Limb (tissue), 2 donors: Measurements from ENCODE around the gene DAAM2.

Experiments used
- DNase-seq, 2 donors: peaks; one replicate each; pipeline ENCODE4 v3.0.0-alpha.2; 2016; ENCODE audit errors: extremely low spot score in 2 of 2

The DAAM2 gene

DNA sequence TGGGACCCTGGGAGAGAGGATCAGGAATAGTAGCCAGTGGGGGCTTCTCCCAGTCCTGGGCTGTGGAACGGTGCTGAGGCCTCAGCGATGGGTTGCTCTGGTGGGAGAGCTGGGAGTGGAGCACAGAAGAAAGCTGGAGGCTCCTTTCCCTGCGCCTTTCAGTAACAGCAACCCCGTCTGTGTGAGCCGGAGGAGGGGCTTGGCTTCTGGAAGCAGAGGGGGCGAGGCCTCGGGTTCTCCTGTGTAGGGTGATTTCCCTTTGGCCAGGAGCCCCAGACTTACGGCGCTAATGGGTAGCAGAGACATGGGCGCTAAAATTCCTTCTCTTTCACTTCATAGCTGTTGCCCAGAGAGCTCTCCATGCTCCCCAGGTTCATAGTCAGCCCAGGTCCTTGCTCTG, 55.0 kb downstream of the DAAM2 start:
- peak in 1 of 2 donors; percentile 67 for DNase-seq

DNA sequence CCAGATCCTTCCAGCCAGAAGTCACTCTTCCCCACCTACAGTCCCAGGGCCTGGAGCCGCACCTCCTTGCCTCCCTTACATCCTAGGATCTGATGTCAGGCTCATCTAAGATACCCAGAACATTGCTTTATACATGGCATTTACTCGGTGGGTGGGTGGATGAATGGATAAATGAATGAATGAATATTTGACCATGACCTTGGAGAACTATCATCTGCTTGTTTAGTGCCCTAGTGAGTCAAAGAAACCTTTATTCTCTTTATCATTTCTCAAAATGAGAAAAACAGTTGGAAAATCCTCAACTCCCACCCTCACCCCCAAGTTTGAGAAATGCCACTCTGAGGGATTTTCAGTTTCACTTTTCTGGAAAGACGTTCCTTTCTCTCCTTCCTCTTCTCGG, 56.0 kb downstream of the DAAM2 start:
- no peak for DNase-seq

DNA sequence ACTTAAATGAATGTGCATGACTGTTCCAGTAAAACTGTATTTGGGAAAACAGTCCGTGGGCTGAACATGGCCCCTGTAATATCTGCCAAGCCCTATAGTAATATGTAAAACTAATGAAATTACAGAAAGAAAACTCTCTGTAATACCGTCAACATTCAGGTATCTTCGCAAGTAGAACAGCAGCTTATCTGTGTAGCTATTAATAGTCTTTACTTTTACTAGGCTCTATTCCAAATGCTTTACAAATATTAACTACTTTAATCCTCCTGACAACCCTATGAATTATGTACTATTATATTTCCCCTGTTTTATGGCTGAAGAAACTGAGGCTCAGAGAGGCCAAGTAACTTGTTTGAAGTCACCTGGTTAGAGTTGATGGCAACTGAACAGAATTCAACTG, 57.1 kb downstream of the DAAM2 start:
- DNase-seq = no peak

DNA sequence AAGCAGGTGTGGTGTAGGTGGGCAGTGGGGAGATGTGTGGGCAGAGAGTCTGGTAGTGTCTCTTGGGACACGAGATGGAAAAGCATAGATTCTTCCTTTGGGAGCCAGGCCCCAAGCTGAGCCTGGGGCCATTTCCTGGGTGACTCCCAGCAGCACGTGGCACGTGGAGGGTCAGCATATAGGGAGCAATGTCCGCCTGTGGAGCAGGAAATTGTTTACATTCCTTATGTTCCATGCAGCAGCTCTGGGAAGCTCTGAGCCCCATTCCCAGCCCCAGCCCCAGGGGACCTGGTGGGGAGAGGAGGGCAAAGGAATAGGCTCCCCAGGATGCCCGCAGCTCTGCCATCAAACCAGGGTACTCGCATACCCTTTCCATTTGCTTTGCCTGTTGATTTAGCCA, 57.6 kb downstream of the DAAM2 start:
- no peak for DNase-seq

DNA sequence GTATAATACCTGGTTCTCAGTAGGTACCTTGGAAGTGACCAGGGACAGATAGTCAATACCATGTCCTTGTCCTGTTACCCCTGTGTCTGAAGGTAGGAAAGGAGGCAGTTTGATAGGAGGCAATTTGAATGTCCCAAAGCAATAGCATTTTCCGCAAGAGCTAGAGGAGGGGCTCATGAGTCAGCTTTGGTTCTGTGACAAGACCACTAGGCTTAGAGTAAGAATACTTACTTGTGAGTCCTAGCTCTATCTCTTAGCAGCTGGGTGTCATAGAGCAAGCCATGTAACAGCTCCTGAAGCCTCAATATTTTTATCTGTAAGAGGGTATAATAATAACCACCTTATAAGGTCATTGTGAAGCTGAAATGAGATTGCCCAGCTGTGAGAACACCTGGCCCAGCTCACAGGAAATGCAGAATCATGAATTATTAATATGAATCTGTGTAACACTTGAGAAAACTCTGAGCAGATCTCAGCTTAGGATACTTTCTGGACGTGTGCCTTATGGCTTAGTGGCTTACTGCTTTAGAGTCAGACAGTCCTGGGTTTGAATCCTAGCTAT, 58.6 kb downstream of the DAAM2 start:
- DNase-seq = no peak

DNA sequence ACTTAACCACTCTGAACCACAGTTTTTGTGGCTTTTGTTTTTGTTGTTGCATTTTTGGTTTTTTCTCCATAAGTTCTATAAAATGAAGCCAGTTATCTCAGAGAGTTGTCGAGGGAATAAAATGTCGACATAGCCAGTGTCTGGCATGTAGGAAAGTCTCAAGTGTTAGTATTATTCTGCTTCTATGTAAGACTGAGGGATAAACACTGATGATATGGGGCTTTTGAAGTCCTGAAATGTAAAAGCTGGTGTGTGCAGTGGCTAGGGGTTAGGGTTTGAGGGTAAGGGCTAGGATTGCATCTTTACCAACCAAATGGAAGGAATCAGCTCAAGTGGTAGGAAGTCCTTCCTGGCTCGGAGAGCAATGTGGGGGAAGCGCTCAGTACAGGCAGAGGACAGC, 59.2 kb downstream of the DAAM2 start:
- DNase-seq = no peak

DNA sequence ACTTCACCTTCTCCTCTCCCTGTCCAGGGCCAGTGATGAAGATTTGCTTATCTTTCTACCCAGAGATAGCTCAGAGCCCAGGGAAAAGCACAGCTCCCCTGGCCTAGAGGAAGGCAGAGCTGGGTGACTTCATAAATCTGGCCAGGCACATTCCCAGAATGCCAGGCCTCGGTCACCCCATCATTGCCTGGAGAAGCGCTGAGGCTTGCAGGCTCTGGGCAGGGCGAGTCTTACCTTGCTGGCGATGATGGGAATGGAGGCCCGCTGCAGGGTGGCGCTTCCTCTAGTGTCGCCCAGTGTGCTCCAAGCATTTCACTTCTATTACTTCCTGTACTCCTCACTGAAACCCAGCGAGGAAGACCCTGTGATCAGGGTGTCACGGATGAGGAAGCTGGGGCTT, 60.1 kb downstream of the DAAM2 start:
- DNase-seq = no peak

DNA sequence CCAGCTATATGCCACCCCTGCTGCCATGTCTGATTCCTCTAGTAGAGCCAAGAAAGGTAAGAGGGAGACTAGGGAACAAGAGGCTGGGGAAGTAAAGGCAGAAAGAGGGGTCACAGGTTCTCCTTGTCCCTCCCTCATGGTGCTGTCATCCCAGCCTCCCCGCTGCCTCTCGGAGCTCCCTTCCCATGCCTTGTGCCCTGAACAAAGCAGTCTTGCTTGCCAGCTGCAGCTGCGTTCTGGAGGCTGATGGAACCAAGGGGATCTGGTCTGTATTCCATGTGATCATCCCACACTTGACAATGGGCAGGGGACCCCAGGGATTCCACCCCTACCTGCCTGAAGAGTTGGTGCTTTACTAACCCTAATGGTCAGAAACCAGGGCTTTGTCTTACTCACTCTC, 61.4 kb downstream of the DAAM2 start:
- DNase-seq = no peak

DNA sequence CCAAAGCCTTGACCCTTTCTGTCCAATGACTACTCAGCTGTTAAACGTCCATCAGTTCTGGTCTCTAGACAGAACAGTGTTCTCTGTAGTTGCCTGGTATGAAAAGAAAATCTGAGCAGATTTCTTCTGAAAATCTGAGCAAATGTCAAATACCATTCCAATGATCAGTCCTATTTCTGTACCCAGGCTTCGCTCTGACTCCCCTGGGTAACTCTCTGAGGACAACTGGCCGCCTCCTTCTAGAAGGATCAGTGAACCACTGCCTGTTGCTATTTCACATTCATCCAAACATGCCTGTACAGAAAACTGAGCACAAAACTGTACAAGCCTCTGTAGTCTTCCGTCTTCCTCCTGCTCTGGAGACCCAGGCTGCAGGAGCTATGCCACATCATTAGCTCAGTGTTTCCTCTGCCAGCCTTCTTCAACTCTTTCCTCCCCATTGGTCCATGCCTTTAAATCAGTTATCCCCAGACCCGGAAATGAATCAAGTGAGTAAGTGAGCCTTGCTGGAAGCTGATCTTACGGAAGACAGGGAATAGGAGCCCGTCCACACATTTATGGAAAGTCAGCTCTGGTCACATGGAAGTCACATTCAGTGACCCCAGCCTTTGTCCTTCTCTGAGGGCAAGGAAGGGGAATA, 63.3 kb downstream of the DAAM2 start:
- no peak for DNase-seq

DNA sequence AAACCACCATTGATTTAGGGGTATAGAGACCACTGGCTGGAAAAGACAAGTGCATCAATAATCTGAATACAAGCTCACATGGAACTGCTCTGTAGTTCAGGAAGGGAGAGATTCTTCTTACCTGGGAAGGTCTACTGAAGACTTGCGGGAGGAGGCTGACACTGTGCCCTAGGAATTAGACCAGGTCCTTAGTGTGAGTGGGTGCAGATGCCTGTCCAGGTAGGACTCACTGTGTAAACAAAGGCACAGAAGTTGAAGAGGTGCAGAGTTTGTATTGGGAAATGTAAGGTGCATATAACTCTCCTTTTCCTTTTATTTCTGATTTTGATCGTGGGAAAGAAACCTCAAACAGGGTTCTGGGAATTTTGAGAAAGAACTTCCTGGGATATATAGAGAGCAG, 66.8 kb downstream of the DAAM2 start:
- no peak for DNase-seq

DNA sequence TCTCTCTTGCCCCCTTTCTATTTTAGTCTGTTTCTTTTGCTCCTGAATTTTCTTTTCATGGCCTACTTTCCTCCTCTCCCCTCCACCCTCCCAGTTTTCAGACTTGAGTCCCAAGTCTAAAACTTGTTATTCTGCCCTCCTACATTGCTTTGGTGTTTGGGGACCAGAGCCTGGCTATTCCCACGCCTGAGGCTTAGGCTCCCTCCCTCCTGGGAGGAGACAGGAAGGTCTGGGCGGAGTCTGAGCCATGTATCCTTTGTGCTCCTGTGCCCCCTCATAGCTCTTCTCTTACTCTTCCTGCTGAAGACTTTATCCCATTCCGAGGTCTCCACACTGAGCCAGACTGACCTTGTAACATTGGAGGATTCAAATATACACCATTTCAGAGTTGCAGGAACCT, 69.5 kb downstream of the DAAM2 start:
- no peak for DNase-seq

DNA sequence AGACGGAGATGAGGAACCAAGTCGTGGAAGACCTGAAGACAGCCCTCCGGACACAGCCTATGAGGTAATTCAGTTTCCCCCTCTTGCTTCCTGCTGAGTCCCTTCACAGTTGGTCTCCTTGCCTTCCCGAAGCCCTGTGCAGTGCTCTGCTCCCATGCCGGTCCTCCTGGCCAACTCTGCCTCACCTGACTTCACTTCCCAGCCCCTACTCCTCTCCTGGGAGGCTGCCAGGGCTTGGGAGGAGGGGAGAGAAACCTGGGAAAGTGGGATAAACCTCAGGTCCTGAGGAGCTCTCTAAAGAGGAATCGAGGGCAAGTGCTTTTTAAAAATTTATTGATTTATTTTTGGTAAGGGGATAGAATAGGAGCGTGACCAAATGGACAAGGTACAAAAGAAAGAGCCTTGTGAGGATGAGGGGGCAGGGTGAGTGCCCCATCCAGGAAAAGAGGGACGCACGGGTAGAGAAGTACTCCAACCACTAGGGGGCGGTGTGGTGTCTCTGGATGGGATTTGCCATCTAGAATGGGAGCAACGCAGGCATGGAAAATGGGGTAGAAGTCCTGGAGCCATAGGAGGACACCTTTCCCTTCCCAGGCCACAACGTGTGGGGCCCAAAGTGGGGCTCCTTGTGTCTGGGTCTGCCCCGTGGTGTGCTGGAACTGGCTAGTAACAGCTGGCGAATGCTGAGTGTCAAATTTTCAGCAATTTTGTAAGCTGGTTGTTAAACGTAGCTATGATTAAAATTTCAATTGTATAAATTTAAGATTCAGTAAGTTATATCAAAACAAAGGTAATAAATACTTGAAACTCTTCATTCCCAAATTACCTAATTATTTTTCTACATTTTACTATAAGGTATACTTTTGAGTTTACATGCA, 73.1 kb downstream of the DAAM2 start:
- peak in 1 of 2 donors; percentile 62 for DNase-seq

DNA sequence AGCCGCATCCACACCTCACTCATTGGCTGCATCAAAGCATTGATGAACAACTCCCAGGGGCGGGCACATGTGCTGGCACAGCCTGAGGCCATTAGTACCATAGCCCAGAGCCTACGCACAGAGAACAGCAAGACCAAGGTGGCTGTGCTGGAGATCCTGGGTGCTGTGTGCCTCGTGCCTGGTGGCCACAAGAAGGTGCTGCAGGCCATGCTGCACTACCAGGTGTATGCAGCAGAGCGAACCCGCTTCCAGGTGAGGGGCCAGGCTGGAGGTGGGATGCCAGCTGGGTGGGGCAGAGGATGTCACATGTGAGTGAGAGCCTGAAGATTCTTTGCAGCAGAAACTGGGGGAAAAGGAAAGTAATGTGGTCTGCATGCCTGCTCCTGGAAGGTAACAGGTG, 75.4 kb downstream of the DAAM2 start:
- DNase-seq = no peak

DNA sequence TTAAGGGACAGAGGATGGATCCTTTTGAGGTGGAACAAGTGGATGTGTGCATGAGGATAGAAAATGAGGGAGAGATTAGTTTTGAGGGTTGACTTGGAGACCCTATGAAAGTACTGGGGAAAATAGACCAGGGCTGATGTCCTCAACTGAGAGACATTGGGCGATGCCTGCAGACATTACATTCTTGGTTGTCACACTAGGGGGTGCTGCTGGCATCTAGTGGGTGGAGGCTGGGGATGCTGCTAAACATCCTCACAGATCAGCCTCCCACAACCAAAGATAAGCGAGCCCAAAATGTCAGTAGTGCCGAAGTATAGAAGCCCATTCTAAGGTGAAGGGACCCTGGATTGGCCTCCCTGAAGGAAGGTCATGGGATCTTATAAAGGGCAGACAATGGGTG, 78.8 kb downstream of the DAAM2 start:
- no peak for DNase-seq

DNA sequence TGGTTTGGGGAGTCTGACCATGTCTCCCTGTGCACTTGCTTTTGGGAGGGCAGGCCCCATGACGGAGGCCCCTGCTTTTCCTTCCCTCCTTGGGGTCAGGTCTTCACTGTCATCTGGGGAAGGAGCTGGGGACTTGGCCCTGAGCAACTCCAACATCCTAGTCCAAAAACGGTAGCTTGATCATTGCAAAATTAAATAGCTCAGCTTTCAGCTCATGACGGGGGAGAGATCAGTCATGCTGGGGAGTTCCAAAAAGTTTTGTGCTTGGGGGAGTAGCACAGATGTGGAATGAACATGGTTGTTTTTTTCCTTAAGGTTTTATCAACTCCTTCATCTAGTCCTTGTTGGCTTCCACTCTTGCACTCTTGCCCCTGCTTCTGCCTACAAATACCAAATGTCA, 81.3 kb downstream of the DAAM2 start:
- DNase-seq = no peak

DNA sequence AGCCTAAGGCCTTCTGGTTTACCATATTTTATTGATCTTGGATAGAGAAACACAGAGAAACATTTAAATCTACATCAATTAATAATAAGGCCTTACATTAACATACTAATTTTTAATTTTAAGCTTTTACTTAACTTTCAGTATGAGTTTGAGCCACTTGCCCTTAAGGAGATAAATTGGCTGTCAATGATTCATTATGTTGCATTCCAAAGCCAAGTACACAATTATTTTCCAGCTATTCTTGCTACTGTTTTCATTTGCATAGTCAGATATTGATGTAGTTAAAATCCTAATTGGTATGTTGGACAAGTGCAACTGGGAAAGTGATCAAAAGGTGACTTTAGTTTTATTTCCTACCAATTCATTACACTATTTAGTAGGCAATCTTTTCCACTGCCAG, 83.9 kb downstream of the DAAM2 start:
- DNase-seq = no peak

DNA sequence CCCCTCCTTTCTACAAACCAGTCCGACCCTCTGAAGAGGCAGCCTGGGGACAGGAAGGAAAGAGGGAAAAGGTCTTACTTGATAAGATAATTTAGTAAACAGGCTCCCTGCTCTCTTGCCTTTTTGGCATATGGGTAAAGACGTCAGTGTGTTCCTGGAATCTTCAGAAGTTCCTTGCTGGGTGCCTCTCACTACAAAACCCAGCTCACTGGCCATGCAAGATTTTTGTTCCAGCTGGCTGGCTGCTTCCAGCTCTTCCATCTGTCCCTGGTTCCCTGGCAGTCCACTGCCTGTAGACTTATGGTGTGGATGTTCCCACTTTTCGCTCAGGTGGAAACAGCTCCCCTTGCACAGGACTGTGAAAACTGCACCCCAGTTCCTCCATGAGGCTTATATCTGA, 84.7 kb downstream of the DAAM2 start:
- DNase-seq = no peak

DNA sequence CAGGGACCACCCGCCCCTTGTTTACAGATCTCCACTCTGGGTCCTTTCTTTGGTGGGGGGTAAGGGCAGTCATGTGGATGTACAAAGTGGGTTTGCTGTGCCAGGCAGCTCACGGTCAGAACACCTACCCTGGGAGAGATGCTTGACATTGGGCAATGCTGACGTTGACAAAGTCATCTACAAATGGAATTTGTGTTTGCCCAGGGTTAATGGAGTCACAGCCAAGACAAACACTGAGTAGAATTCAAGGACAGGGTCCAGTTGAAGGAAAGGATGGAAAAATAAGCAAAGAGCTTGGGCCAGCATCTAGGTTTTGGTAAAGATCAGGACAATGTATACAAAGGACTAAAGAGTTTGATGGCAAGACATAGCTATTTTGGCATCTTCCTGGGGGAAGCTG, 87.4 kb downstream of the DAAM2 start:
- DNase-seq = no peak

DNA sequence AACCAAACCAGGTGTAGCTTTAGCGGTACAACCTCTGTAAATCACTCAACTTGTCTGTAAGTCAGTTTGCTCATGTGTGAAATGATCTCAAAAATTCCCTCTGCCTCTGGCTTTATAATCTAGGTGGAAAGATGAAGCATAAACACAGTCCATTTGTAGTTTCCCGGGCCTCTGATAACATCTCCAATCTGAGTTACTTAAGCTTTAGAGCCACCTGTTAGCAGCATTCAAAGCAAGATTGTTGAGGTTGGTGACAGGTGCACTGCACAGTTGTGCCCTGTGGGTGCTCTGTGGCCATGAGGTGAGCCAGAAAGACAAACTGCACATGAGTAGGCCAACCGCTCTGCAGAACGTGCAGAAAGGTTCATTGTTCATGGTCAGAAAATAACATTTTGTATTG, 88.4 kb downstream of the DAAM2 start:
- DNase-seq = no peak

DNA sequence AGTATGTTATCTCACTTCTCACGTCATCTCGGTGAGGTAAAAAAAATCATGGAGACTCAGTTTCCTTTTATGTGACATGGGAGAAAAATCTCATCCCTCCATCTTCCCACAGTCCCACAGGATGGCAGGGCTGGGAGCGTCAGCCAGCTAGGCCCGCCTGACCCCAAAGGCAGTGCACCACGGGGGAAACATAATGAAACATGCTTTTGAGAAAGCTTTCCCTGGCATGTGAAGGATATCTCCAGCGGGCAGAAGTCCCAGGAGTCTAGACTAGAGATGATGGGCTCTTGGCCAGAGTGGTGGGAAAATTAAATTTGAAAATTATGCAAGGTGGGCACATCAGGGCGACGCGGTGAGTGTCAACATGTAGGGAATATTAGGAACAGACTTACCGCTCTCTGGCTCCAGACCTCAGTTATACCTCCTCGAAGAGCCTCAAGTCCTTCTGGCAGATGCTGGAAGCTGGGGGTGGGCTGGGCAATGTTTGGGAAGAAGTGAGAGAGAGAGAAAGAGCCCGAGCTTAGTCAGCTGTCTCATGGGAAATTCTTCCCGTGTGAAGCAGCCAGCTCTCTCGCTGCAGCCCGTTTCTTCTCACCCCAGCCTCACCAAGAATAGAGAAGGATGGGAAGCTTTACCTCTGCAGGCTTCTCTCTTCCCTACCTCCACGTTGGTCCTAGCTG, 89.8 kb downstream of the DAAM2 start:
- peak in 1 of 2 donors; percentile 31 for DNase-seq

DNA sequence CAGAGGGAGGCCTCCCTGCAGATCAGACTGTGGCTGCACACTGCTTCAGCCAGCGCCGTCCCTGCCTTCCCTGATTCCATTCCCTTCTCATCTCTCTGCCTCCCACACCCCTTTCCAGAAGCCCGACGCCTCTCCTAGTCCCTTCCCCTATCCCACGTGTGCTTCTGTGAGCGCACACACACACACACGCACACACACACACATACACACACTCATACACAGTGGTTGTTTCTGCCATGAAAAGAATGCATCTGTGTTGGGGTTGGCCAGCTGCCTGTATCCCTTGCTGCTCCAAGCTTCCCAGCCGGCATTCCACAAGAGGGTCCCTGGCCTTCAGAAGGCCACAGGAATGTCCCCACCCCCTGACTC, 90.3 kb downstream of the DAAM2 start:
- peak; percentile 83 to 85 for DNase-seq

DNA sequence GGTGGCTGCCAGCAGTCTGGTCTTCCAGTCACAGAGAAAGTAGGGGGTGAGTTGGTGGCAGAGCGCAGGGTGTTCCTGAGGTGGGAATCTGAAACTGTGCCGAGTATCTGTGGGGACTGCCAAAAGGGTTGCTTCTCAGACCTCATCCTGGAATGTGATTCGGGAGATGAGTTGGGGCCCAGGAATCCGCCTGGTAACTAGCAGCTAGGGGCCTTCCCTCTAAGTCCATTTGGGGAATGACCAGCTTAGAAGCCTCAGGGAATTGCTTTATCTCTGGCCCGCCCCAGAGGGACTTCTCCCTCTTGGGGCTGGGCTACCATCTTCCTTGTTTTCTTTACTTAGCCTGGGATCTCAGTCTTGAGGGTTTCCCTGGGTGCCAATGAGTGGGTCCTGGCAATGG, 92.5 kb downstream of the DAAM2 start:
- DNase-seq = no peak
